NCI-H2227 (cell line): Measurements from ENCODE around the gene KPNA4.
"Not testable (repeated sequence)": the region's sequence is repeated elsewhere in the genome, so short reads cannot be mapped to it uniquely, and the experiment has no call there.

Experiments
- DNase-seq: peaks from one replicate; lab custom pipeline; 2025; ENCODE audit not compliant: unreplicated experiment; lab: John Stamatoyannopoulos, UW

KPNA4 gene, protein sequence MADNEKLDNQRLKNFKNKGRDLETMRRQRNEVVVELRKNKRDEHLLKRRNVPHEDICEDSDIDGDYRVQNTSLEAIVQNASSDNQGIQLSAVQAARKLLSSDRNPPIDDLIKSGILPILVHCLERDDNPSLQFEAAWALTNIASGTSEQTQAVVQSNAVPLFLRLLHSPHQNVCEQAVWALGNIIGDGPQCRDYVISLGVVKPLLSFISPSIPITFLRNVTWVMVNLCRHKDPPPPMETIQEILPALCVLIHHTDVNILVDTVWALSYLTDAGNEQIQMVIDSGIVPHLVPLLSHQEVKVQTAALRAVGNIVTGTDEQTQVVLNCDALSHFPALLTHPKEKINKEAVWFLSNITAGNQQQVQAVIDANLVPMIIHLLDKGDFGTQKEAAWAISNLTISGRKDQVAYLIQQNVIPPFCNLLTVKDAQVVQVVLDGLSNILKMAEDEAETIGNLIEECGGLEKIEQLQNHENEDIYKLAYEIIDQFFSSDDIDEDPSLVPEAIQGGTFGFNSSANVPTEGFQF

DNA sequence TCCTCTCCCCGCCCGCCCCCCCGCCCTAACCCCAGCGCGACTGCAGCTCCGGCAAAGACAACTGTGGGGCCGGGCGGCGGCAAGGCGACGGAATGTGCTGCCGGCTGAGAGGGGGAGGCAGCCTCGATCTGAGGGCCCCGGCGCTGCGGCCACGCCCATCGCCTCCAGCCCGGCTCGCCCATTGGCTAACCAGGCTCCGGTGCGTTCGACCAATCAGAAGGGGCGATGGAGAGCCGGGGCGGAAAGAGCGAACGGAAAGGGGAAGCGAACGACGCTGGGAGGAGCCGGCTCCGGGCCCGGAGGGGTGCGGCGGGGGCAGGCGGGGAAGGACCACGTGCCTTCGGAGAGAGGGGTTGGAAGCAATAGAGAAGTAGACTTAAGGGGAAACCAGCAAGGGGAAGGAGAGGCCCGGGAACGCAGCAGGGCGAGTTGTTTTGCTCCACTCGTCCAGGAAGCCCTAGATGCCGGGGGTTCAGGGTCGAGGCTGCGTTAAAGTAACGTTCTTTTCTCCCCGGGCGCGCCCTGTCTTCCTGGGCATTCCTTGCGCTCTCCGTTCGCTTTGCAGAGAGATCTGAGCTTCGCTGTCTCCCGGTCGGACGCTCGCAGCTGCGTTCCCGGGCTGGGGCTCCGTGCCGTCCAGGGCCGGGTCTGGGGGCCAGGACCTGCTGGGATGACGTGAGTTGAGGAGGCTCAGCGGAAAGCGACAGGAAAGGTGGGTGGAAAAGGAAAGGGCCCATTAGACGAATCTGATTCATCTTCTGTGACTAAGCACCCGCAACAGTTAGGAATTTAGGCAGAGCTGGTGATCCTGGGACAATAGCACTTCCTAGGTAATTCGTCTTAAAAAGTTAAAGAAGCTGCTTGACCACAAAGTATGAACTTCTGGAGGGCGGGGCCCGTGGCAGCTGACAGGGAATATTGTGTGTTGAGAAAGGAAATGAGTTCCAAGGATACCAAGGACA lies at the start of gene KPNA4:
Gene KPNA4 (minus strand): TSS at position 130 of the 962 bp plus-strand sequence. CDS start 289 bp downstream, outside the sequence.
- DNase-seq, result peak; percentile 97

DNA sequence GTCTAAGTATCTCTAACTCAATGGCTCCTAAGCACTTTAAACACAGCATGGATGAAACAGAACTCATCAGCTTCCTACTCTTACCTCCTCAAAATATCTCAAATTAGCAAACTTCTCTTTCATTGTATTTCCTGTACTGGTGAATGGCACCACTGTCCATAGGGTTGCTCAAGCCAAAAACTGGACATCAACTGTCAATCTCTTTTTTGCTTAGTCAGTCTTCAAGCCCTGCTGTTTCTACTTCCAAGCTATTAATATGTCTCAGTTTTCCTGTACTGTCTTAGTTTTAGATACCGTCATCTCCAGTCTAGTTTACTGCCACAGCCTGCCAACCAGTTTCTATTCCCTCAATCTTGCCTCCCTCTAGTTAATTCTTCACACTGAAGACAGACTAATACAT lies 48.3 kb upstream of the KPNA4 start:
- no peak for DNase-seq

DNA sequence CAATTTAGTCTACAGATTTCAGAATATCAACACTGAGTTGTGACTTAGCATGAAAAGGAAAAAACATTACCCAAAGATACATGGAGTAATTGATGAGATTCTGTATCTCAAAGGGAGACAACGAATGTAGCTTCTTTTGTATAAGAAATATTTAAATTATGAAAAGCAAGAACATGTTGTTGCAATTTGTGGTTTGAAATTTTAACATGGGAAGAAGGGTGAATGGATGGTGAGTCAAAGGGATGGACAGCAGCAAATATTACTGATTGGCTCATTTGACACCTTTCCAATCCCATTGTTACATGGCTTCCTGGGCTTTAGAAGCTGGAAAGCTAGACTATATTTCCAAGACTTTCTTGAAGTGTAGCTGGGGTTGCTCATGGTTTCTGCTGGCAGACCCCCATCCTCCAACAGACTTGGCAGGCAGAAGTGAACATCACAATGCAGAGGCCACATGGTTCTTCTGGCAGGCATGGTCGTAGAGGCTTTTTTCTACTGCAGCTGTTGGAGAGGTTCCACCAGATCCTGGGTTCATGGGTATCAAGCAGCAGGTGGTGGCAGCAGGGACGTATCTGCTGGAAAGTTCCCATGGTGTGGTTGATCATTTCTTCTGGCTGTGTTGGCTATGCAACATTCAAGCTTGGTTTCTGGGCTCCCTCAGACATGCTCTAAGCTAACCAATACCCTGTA lies 47.2 kb upstream of the KPNA4 start:
- no peak for DNase-seq

DNA sequence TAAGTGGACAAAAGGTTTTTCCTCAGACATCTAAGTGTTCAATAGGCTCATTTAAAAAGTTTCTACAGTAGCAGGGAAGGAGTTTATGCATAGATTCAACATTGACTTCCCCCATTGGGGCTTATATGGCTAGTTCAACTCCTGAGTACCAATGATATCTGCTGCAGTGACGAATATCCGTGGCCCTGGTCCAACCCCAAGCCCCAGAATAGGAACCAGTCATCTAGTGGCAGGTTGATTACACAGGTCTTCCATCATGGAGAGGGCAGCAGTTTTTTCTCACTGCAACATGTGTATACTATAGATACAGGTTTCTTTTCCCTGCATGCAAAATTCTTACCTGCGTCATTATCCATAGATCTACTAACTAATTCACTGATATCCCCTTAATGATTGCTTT lies 45.8 kb upstream of the KPNA4 start:
- no peak for DNase-seq

DNA sequence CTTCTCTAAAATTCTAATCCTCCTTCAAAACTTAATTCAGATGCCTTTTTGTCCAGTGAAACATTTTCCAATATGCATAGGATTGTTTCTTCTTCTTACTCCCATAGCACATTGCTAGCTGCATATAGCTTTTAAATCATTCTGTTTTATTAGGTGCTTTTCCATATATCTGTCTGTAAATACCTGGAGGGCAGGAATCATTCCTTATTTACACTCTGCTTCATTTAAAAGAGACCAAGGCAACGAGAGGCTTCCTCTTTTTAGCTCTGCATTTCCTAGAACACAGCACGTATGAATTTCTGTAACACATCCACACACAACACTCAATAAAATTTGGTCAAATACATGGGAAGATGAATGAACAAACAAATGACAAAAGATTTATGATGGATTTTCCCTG lies 43.5 kb upstream of the KPNA4 start:
- DNase-seq, result no peak

DNA sequence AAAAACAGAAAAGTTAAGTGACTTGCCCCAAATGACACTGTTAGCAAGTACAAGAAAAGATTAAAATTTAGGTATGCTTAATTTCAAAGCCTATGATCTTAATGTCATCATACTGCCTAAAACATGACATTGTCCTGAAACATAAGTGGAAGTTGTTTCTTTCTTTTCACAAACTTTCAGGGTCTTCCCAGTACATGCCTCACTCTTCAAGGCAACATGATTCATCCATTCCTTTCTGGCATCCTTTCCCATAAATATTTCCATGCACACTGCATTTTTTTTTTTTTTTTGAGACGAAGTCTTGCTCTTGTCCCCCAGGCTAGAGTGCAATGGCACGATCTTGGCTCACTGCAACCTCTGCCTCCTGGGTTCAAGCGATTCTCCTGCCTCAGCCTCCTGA lies 42.5 kb upstream of the KPNA4 start:
- no peak for DNase-seq

DNA sequence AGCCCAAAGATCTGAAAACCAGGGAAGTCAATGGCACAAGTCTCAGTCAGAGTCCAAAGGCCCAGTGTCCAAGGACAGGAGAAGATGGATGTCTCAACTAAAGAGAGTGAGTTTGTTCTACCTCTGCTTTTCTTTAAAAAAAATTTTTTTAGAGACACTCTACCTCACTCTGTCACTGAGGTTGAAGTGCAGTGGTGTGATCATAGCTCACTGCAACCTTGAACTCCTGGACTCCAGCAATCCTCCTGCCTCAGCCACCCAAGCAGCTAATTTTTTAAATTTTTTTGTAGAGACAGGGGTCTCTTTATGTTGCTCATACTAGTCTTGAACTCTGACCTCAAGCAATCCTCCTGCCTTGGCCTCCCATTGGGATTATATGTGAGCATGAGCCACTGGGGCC lies 39.9 kb upstream of the KPNA4 start:
- no peak for DNase-seq

DNA sequence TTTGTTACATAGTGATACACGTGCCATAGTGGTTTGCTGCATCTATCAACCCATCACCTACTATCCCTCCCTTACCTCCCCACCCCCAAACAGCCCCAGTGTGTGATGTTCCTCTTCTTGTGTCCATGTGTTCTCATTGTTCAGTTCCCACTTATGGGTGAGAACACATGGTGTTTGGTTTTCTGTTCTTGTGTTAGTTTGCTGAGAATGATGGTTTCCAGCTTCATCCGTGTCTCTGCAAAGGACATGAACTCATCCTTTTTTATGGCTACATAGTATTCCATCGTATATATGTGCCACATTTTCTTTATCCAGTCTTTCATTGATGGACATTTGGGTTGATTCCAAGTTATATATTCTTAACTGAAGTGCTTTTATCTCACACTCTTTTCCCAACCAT lies 38.5 kb upstream of the KPNA4 start:
- not testable (repeated sequence) for DNase-seq

DNA sequence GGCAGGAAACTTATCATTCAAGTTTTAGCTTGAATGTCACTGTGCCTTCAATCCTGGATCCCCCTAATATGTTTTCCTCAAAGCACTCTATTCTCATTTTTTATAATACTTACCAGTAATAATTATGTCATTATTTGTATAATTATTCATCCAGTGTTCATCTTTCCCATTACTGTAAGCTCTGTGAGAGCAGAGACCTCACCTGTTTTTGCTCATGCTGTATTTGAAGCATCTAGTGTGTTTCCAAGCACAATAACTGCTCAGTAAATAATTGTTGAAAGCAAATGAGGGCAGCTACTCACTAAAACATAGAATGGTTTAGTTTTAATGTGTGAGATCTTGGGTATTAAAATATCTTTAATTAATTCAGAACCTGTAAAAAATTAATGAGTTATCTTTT lies 36.9 kb upstream of the KPNA4 start:
- no peak for DNase-seq

DNA sequence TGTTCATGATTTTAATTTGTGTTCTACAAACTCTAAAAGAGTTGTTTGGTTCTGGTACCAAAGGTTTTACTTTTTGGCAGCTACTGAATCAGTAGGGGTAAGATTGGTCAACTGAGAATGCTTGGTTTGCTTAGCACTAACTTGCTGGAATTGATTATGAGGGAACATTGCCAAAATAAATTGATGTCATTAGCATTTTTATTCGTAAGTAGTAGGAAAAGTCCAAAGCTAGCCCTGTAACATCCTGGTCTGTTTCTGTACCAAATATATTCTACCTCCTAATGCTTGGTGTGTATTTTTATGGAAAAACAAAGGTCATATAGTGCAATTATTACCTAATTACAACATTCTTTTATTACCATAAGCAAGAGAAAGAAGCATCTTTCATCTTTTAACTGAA lies 35.9 kb upstream of the KPNA4 start:
- DNase-seq, result no peak

DNA sequence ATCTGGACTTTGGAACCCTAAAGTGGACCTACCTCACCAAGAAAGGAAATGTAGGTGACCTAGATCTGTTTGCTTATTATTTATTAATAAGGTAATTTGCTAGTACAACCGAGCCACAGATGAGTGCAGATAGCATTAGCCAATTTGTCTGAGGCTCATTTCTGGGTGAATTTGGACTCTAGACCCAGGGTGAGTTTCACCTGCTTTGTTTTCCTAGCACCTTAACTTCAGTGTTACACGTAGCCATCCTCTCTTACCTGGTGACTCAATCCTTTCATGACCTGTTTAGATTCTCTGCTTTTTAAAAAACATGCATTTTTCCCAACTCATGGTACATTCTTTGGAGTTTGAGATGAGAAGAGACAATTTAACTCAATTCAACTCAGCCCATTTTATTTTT lies 33.5 kb upstream of the KPNA4 start:
- no peak for DNase-seq

DNA sequence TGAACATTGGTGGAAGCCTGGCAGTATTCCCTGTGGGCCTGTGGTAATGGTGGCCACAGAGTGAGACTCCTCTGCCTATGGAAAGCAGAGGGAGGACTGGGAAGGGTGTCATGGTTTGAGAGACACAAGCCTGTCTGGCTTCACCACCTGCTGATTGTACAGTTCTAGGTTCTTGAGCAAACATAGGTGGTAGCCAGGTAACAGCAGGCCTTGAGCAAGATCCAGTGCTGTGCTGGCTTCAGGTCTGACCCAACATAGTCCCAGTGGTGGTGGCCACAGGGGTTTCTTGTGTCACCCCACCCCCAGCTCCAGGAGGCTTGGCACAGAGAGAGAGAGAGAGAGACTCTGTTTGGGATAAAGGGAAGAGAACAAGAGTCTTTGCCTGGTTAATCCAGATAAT lies 22.7 kb upstream of the KPNA4 start:
- no peak for DNase-seq

DNA sequence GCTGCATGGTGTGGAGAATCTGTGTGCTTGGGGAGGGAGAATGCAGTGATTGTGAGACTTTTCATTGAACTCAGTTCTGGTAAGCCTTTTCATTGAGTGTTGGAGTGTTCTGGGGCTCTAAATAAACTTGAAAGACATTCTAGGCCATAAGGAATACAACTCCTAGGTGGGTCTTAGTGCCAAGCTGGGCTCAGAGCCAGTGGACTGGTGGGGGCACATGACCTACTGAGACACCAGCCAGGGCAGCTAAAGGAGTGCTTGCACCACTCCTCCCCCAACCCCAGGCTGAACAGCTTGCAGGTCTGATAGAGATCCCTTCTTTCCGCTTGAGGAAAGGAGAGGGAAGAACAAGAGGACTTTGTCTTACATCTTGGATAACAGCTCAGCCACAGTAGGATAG lies 21.7 kb upstream of the KPNA4 start:
- no peak for DNase-seq

DNA sequence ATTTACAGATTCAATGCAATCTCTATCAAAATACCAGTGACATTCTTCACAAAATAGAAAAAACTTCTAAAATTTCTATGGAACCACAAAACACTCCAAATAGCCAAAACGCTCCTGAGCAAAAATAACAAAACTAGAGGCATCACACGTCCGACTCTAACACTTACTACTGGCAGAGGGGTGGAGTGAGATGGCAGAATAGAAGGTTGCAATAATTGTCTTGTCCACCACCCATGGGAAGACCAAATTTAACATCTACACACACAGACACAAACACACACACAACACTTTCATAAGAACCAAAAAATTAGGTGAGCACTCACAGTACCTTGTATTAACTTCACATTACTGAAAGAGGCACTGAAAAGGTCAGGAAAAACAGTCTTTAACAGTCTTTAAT lies 21.3 kb upstream of the KPNA4 start:
- DNase-seq, result no peak

DNA sequence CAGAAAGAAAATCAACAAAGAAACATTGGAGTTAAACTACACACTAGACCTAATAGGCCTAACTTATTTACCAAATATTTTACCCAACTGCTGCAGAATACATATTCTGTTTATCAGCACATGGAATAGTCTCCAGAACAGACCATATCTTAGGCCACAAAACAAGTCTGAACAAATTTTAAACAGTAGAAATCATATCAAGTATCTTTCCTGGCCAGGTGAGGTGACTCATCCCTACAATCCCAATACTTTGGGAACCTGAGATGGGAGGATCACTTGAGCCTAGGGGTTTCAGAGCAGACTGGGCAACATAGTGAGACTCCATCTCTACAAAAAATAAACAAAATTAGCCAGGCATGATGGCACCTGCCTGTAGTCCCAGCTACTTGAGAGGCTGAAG lies 18.1 kb upstream of the KPNA4 start:
- DNase-seq, result no peak

DNA sequence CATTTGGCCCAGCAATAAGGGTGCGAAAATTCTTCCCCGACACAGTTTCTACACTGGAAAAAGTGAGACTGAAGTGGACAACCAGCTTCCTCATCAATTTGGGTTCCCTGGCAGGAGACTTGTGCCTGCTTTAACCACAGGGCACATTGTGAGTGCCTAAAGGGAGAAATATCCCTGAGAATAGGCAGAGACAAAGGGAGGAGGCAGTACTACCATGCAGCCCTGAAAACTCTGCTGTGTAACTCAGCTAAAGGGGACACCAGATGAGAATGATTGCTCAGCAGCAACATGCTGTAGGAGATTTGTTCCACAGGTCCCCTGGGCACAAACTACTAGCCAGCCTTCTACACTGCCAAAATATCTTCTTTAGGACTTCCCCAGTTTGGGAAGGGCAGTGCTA lies 15.6 kb upstream of the KPNA4 start:
- DNase-seq, result no peak

DNA sequence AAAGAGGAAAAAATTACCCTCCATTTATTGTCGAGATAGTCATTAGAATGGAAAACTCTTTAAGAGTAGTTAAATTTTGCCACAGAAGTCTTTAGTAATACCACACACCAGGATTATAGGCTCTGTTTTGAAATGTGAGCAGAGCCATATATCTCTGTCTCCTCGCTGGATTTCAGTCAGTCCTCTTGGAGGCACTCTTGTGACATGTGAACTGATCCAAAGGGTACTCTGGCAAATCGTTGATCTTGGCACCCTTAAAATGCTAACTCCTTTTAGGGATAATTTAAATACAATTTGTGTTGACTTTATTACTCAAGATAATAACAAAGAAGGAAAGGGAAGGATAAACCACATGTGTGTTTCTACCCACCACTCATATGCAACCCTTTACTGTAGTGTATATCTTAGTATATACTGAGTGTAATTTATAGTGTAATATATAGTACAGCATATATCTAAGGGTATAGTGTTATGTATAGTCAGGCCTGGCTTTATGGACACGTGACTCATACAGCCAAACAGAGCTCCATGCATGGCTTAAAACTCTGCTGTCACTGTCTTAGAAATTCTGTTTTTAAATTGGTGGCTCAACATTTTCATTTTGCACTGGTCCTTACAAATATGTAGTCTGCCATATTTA lies 12.3 kb upstream of the KPNA4 start:
- DNase-seq, result no peak

DNA sequence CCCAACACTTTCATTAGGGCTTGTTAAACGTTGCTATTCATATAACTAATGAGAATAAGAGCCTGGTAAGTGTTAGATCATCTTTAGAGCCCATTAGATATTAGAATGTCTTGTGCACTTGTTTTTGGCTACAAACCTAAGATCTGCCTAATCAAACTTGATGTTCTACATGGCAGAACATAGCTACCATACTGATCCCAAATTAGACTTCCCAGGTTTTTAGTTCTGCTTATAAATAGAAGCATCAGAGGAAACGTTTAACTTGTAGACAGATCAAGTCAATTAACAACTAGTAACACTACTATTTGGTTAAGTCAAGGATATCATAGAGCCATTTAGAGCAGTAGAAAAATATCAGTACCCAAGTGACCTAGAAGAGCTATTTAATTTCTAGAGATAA lies 11.7 kb upstream of the KPNA4 start:
- DNase-seq, result no peak

DNA sequence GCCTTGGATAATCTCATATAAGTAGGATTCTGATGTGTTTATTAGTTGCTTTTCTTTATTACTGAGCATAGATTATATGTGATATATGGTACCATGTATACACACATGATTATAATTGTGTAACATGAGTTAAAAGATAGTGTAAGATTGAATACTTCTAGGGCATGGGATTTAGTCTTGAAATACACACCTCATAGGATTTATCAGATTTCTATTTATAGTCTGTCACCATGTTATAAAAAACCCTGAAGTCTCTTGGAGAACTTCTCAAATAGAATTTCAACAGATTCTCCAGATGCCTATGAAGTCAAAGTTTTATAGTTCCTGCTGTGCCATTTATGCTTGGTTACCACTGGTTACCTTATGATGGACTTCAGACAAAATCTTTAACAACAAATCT lies 11.2 kb upstream of the KPNA4 start:
- DNase-seq, result no peak

DNA sequence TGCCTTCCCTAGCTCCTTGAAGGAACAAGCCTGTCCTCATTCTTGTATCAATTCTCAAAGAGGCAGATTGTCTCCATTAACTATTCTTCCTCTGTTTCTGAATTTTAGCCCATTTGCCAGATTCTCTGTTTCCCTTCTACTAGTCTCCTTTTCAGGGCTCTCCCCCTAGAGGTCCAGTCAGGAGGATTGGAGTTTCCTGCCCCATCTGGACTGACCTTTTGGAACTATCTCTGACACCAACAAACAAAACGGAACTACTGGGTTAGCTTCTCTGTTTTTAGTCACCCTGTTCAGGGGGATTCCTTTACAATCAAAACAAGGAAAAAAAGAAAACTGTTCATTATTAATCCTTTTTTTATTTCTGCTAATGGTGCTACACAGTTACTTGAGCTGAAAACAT lies 10.2 kb upstream of the KPNA4 start:
- DNase-seq, result no peak

DNA sequence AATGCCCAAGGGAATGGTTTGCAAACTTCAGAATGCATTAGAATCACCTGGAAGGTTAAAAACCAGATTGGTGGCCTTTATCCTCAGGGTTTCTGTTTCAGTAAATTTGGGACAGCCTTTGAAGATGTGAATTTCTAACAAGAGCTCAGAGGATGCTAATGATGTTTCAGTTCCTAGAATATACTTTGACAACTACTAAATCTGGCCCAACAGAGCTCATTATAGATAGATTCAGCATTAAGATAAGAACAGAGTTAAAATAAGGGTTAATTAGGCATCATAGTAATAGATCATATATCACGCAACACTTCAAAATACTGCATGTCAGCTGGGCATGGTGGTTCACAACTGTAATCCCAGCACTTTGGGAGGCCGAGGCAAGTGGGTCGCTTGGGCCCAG lies 9.3 kb upstream of the KPNA4 start:
- no peak for DNase-seq
